D341Med (cell line): ENCODE results near the gene PPM1F.
"Not testable (repeated sequence)": the region's sequence is repeated elsewhere in the genome, so short reads cannot be mapped to it uniquely, and the experiment has no call there.

Source experiments
- DNase-seq: peaks from one replicate; pipeline ENCODE4 v3.0.0; 2012; ENCODE audit warnings: low spot score

PPM1F gene

DNA sequence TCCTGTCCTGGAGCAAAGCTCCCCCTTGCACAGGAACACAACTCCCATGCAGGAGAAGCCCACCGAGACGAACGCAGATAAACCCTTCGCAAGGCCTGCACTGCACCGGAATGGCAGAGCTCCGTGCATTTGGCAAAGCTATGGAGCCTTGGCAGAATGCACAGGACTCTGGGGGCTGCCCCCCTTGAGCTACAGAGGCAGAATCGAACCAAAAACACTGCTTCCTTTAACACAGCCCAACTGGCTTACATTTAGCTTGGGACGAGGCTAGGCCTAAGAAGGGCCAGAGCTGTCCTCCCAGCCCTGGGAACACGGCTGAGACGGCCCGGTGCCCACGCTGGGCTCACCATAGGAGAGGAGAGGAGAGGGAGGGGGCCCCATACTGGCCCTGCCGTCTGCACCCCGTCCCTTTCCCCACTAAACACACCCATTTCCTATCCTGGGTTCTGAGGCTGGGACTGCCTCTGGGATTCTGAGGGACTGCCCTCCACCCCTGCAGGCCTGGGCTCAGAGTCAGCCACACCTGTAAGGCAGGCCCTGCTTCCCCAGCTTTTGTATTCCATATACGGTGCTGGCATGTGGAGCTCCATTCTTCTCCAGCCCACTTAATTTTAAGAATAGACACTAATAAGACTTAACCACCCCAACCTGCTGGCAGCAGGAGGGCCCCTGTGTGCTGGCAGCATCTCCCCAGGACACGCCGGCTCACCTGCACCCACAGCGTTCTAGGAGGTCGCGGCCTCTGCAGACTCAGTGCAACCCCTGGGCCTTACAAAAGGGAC lies 32.9 kb downstream of the PPM1F start:
- DNase-seq = no peak

GRCh38 chr22:21918466-21919185 lies 34.0 kb downstream of the PPM1F start:
- peak; percentile 30 for DNase-seq

DNA sequence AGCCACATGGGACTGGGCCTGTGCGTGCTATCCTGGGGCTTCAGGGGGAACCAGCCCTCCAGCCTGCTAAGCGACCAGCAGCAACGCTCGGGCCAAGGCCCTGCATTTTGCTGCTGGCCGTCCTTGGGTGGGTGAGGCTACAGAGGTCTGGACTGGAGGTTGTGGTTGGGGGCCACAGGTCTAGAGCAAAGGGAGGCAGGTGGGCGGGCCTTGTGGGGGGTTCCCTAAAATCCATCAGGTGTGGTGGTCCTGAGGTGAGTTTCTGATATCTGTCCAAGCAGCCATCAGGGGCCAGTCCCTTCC lies 34.7 kb downstream of the PPM1F start:
- DNase-seq = peak; percentile 29

DNA sequence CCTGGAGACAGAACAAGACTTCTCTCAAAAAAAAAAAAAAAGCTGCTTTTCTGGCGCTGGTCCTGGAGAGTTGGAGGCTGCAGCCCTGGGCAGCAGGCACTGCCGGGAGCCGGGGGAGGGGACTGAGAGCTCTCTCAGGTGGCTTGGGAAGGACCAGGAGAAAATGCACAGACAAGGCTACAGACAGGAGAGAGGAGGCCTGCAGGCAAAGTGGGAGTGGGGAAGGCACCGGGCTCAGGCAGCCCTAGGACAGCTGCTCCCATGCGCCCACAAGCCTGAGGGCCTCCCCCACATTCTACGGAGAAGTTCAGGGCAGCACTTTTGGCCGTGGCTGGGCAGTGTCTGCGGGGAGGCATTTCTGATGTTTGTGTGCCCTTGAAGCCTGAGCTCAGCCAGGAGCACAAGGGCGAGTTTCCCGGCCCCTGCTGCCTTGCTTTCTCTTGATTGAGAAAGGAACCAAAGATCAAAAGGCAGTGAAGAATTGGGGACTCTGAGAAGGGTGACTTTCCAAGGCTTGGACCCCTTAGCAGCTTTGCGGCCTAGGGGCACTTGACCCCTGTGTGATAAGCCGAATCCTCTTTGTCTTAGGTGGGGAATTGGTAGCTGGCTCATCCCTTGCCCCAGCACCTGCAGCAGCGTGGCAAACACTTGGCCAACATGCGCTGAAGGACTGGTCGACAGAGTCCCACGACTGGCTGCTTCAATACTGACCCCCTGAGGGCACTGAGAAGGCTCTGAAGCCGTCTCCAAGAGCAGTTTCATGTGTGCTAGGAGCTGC lies 35.3 kb downstream of the PPM1F start:
- DNase-seq = peak; percentile 33

GRCh38 chr22:21916309-21916918 lies 36.2 kb downstream of the PPM1F start:
- DNase-seq = peak; percentile 24

DNA sequence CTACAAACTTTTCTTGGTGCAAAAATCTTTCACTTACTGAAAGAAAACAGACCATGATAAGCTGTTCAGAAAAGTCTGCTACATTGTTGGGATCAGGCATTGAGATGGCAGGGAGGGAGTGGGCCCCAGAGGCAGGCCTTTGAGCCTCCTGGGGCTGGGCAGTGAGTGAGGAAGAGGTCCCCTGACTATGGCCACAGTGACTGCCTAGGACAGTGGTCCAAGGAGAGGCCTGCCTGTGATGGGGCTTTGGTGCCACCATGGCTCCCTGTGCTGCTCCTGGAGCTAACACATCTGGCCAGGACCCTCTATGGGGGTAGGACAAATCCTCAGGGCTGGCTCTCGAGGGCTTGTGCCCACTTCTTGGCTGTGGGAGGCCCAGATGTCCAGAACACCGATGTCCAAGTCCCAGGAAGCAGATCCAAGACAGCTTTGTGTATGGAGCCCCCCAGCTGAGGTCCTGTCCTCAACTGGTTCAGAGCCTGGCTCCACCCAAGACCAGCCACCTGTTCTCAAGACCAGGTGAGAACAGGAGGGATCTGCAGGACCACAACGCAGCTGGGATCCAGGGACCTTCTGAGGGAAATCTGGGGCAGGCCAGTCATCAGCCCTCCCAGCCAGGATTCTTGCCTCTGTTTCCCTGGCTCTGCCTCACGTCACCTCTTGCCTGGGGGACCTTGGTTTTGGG lies 36.9 kb downstream of the PPM1F start:
- DNase-seq = no peak

GRCh38 chr22:21914033-21914642 lies 38.5 kb downstream of the PPM1F start:
- not testable (repeated sequence) for DNase-seq

DNA sequence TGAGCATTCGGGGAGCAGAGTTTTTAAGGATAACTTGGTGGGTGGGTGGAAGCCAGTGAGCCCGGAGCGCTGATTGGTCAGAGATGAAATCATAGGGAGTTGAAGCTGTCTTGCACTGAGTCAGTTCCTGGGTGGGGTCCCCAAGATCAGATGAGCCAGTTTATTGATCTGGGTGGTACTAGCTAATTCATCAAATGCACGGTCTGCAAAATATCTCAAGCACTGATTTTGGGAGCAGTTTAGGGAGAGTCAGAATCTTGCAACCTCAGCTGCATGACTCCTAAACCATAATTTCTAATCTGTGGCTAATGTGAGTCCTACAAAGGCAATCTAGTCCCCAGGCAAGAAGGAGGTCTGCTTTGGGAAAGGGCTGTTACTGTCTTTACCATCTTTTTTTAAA lies 42.3 kb downstream of the PPM1F start:
- not testable (repeated sequence) for DNase-seq

DNA sequence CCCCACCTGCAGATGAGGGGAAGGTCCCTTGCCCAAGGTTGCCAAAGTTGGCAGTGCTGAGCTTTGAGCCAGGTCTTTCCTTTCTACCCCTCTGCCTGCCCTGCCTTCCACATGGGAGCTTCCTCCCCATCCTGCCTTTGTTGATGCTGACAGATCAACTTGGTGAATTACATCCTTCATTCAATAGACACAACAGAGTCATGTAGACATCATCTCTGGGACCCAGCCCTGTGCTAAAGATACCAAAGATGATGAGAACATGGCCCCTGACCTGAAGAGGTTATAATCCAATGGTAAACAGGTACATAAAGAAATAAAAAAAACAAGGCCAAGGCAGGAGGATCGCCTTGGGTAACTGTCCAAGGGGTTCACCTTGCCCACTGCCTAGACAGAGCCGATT lies 42.8 kb downstream of the PPM1F start:
- no peak for DNase-seq

DNA sequence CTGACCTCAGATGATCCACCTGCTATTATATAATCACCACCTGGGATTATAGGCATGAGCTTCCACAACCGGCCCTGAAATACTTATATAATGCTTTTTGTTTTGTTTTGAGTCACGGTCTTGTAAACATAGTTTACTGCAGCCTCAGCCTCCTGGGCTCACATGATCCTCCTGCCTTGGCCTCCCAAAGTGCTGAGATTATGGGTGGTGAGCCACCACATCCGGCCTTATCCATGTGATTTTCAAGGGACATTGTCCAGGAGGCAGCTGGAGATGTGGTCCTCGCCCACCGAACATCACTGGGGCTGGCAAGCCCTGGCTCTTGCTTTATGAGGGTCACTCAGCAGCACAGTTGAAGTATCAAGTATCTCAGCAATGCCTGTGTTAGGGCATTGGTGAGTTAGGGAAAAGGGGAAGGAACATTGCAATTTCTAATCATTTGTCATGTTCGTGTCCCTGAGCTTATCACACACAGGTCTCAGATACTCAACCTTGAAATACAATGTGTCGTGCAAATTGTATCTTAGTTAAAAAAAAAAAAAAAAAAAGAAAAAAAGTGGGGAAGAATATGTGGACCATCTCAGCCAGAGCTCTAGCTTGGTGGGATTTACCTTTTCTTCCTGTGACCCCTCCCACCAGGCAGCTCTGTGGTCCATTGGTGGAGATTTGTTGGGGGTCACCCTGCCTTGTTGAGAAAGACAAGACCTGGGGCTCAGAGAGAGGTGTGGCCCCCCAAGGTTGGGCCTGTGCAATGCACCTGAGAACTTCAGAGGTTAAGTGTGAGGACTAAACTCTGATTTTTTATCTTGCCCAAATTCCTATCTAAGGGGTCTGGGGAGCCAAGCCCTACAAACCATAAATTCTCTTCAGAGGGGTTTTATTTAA lies 44.8 kb downstream of the PPM1F start:
- DNase-seq = no peak

DNA sequence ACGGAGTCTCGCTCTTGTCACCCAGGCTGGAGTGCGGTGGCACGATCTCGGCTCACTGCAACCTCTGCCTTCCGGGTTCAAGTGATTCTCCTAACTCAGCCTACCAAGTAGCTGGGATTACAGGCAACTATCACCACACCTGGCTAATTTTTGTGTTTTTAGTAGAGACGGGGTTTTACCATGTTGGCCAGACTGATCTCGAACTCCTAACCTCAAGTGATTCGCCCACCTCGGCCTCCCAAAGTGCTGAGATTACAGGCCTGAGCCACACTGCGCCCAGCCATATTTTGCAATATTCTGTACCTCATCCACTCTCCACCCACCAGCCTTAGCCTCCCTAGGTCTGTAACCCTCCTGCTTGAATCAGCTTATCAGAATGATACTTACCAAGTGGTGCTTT lies 47.4 kb downstream of the PPM1F start:
- not testable (repeated sequence) for DNase-seq

GRCh38 chr22:21904250-21904789 lies 48.3 kb downstream of the PPM1F start:
- DNase-seq = peak; percentile 19

DNA sequence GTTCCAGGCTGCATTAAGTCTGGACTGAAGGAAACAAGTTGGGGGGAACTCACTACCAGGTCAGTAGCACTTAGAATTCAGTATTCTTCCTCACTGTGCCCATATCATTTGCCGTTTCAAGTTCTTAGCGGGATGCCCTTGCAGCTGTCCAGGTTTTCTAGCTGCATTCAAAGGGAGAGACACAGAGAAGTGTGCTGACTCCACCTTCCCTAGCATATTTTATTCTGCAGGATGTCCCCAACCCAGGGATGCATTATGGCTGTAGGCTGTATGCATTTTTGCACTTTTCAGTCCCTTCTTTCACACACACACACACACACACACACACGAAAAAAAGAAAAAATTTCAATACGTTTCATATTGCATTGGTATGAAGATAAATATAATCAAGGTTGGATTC lies 49.4 kb downstream of the PPM1F start:
- no peak for DNase-seq

GRCh38 chr22:21902296-21903087 lies 50.2 kb downstream of the PPM1F start:
- no peak for DNase-seq

GRCh38 chr22:21898354-21898896 lies 54.2 kb downstream of the PPM1F start:
- no peak for DNase-seq

GRCh38 chr22:21896951-21897513 lies 55.6 kb downstream of the PPM1F start:
- no peak for DNase-seq

- DNase-seq = not testable (repeated sequence)
Measured at GRCh38 chr22:21896275-21896674, 56.4 kb downstream of the PPM1F start.

DNA sequence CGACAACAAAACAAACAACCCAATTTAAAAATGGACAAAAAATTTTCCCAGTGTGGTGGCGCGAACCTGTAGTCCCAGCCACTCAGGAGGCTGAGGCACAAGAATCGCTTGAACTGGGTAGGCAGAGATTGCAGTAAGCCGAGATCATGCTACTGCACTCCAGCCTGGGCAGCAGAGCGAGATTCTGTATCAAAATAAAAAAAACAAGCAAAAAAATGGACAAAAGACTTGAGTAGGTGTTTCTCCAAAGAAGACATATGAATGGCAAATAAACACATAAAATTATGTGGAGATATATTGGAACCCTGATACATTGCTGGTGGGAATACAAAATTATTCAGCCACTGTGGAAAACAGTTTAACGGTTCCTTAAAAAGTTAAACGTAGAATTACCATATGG lies 57.8 kb downstream of the PPM1F start:
- no peak for DNase-seq
